ENCODE data around the gene JMJD6. TPM values are rescaled to one million over a fixed set of nuclear protein-coding genes. Genes with fewer than 3 reads are reported as not detected.
A peak's percentile ranks its signal among the peaks of the same experiment; 100 is the strongest.

JMJD6 gene
- total and polyA plus RNA-seq, 9 of the 15 experiments (the other 6 are each of a cell fraction or from before 2014, with no cell fraction given) = 2.5 to 52.3 (median 36.3) TPM

DNA sequence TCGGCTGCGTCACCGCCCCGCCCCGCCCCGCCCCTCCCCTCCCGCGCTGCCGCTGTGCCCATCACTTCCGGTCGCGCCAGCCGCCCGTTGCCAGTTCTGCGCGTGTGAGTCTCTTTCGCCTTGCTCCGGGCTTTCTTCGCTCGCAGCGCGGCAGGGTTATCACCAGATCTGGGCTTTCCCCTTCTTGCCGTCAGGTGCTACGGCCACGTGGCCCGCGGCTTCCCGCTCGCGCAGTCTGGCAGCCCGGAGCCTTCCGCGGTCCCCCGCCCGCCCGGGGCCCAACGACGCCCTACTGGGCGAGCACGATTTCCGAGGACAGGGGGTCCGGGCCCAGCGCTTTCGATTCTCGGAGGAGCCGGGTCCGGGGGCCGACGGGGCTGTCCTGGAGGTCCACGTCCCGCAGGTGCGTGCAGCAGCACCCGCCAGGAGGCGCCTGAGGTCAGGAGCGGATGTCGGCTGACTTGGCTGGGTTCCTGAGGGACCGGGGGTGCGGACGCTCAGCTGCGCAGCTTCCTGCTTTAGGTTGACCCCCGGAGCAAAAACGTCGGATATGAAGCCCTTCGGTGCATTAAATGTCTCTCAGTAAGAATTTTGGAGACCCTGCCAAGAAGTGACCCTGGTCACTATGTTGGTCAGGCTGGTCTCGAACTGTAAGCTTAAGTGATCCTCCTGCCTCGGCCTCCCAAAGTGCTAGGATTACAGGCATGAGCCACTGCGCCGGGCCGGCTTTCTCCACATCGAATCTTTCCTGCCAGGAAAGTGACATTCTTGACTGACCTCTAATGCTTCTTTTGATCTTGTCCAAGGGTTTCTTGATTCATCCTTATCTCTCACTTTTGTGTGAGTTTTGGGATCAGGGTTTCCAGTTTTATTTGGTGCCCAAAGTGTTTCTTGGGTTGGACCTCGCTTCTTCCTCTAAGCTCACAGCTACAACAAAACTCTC lies 641 bp upstream of the JMJD6 start, which contains the start of gene METTL23 (continued):
- TF ChIP-seq, protein P1, sequence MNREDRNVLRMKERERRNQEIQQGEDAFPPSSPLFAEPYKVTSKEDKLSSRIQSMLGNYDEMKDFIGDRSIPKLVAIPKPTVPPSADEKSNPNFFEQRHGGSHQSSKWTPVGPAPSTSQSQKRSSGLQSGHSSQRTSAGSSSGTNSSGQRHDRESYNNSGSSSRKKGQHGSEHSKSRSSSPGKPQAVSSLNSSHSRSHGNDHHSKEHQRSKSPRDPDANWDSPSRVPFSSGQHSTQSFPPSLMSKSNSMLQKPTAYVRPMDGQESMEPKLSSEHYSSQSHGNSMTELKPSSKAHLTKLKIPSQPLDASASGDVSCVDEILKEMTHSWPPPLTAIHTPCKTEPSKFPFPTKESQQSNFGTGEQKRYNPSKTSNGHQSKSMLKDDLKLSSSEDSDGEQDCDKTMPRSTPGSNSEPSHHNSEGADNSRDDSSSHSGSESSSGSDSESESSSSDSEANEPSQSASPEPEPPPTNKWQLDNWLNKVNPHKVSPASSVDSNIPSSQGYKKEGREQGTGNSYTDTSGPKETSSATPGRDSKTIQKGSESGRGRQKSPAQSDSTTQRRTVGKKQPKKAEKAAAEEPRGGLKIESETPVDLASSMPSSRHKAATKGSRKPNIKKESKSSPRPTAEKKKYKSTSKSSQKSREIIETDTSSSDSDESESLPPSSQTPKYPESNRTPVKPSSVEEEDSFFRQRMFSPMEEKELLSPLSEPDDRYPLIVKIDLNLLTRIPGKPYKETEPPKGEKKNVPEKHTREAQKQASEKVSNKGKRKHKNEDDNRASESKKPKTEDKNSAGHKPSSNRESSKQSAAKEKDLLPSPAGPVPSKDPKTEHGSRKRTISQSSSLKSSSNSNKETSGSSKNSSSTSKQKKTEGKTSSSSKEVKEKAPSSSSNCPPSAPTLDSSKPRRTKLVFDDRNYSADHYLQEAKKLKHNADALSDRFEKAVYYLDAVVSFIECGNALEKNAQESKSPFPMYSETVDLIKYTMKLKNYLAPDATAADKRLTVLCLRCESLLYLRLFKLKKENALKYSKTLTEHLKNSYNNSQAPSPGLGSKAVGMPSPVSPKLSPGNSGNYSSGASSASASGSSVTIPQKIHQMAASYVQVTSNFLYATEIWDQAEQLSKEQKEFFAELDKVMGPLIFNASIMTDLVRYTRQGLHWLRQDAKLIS (CRISPR knock-in tag; IDR thresholded peaks at IDR 0.05) = peak; percentile 83; the same call in 1 of the 2 replicates
- TF ChIP-seq PHB (CRISPR knock-in tag; IDR thresholded peaks at IDR 0.05) (no peak), ZNF232 (CRISPR knock-in tag; IDR thresholded peaks at IDR 0.05) (no peak), ZNF57 (CRISPR knock-in tag; IDR thresholded peaks at IDR 0.05) (no peak), MAFK (IDR thresholded peaks at IDR 0.05; ENCODE audit: low read length) (0 out of 2 replicates have a peak, but pooled peaks have one; percentile 3), HCFC1 (IDR thresholded peaks at IDR 0.05; ENCODE audit: low read depth, low read length) (no peak), KLF6 (CRISPR knock-in tag; IDR thresholded peaks at IDR 0.05; ENCODE audit: borderline replicate concordance) (no peak; the same call in 1 of the 2 replicates), SRSF9 (IDR thresholded peaks at IDR 0.05; ENCODE audit: borderline replicate concordance, low read depth, low read length) (no peak), NBN (IDR thresholded peaks at IDR 0.05; ENCODE audit: low read depth) (peak; percentile 72; the same call in 1 of the 2 replicates), ZNF436 (CRISPR knock-in tag; IDR thresholded peaks at IDR 0.05) (no peak), ZNF707 (CRISPR knock-in tag; conservative IDR thresholded peaks at IDR 0.05) (no peak), SNIP1 (IDR thresholded peaks at IDR 0.05; ENCODE audit: low read depth) (no peak), PCBP1 (IDR thresholded peaks at IDR 0.05; ENCODE audit: low read depth, low read length, poor library complexity, severe bottlenecking) (peak; percentile 94), SPI1 (IDR thresholded peaks at IDR 0.05; ENCODE audit: borderline replicate concordance, low read depth, low read length) (no peak), EHMT2 (IDR thresholded peaks at IDR 0.05) (no peak), CEBPG (CRISPR knock-in tag; IDR thresholded peaks at IDR 0.05) (peak; percentile 2; the same call in 1 of the 2 replicates), CEBPG (tag; conservative IDR thresholded peaks at IDR 0.05 in 1 of 2, IDR thresholded peaks at IDR 0.05 in 1 of 2) (no peak), HDAC8 (tag; IDR thresholded peaks at IDR 0.05) (no peak), FOXJ2 (tag; IDR thresholded peaks at IDR 0.05) (no peak), ZNF699 (CRISPR knock-in tag; IDR thresholded peaks at IDR 0.05; ENCODE audit: insufficient replicate concordance) (no peak), MECOM (CRISPR knock-in tag; IDR thresholded peaks at IDR 0.05) (no peak), ZFX (CRISPR knock-in tag; IDR thresholded peaks at IDR 0.05) (no peak), NCOA1 (IDR thresholded peaks at IDR 0.05; ENCODE audit: low read depth) (0 out of 2 replicates have a peak, but pooled peaks have one; percentile 40), L3MBTL2 (IDR thresholded peaks at IDR 0.05) (peak; percentile 94), ZSCAN29 (IDR thresholded peaks at IDR 0.05) (no peak)
- TF ChIP-seq, protein P2, sequence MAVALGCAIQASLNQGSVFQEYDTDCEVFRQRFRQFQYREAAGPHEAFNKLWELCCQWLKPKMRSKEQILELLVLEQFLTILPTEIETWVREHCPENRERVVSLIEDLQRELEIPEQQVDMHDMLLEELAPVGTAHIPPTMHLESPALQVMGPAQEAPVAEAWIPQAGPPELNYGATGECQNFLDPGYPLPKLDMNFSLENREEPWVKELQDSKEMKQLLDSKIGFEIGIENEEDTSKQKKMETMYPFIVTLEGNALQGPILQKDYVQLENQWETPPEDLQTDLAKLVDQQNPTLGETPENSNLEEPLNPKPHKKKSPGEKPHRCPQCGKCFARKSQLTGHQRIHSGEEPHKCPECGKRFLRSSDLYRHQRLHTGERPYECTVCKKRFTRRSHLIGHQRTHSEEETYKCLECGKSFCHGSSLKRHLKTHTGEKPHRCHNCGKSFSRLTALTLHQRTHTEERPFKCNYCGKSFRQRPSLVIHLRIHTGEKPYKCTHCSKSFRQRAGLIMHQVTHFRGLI (CRISPR knock-in tag; IDR thresholded peaks at IDR 0.05) = no peak
